Nephron progenitor cell (in vitro differentiated cells): Measurements from ENCODE around the gene HES1.

Experiments
- DNase-seq: peaks from one replicate; pipeline ENCODE4 v3.0.0; 2021
- H3K27ac Mint-ChIP-seq: 2 replicates; pipeline ENCODE4 v1.8.0; 2021; ENCODE audit warnings: mild to moderate bottlenecking, moderate library complexity, mixed read lengths
- H3K27me3 Mint-ChIP-seq: 2 replicates; pipeline ENCODE4 v1.8.0; 2021; ENCODE audit warnings: mild to moderate bottlenecking, low read depth, mixed read lengths; ENCODE audit not compliant: poor library complexity
- H3K36me3 Mint-ChIP-seq: 2 replicates; pipeline ENCODE4 v1.8.0; 2021; ENCODE audit warnings: low read depth, mixed read lengths
- H3K4me1 Mint-ChIP-seq: 2 replicates; pipeline ENCODE4 v1.8.0; 2021; ENCODE audit warnings: mixed read lengths
- H3K4me3 Mint-ChIP-seq: 2 replicates; pipeline ENCODE4 v1.8.0; 2021; ENCODE audit warnings: mild to moderate bottlenecking, moderate library complexity, mixed read lengths
- H3K9me3 Mint-ChIP-seq: 2 replicates; pipeline ENCODE4 v1.8.0; 2021; ENCODE audit warnings: mild to moderate bottlenecking, moderate library complexity, mixed read lengths
- TF ChIP-seq, protein P1 (sequence below): fragments of 200-600 bp; sonication (generic); IDR thresholded peaks from 2 replicates; pipeline ENCODE4 v1.5.0; 2021; ENCODE audit warnings: antibody characterized with exemption

Gene HES1

DNA sequence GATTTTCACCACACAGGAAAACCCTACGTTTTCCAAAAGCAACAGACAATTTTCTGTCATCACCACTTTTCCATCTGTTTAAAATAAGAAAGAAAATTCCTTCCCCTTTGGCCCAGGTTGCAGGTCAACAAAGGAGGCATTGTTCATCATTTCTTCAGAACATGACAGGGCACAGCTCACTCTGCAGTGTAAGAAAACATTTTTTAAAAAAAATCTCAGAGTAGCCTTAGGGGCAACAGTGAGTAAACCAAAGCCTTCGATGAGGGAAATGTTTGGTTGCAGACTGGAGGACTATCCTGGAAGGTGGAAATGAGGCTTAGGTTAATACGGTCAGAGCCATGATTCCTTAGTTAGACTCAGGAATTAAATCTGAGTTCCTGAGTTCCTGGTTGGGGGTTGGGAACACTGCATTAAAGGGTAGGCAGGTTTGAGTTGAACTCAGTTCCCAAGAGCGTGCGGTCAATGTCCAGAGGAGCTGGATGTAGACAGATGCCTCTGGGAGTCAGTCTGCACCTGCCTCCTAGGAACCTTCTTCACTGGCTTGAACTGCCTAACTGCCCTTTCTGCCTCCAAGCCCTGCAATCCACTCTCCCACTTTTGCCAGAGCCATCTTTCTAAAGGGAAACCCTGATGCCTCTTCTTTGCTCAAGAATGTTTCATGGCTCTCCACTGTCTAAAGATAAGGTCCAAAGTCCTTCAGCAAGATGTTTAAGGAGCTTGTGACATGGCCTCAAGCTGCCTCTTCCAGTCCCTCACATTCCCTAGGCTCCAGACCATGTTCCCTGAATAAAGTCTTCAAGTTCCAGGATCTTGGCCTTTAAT is 3.3 kb upstream of the HES1 start:
- Mint-ChIP-seq H3K4me1 (peaks cover 59% of the 10 kb centered on the region), H3K27ac (no peak overlapping the region), H3K27me3 (peaks cover 40% of the 10 kb centered on the region), H3K9me3 (no peaks in the 10 kb centered on the region), H3K36me3 (no peaks in the 10 kb centered on the region), H3K4me3 (peak overlapping the region; percentile 70)
- no peak for DNase-seq
- TF ChIP-seq, protein P1, sequence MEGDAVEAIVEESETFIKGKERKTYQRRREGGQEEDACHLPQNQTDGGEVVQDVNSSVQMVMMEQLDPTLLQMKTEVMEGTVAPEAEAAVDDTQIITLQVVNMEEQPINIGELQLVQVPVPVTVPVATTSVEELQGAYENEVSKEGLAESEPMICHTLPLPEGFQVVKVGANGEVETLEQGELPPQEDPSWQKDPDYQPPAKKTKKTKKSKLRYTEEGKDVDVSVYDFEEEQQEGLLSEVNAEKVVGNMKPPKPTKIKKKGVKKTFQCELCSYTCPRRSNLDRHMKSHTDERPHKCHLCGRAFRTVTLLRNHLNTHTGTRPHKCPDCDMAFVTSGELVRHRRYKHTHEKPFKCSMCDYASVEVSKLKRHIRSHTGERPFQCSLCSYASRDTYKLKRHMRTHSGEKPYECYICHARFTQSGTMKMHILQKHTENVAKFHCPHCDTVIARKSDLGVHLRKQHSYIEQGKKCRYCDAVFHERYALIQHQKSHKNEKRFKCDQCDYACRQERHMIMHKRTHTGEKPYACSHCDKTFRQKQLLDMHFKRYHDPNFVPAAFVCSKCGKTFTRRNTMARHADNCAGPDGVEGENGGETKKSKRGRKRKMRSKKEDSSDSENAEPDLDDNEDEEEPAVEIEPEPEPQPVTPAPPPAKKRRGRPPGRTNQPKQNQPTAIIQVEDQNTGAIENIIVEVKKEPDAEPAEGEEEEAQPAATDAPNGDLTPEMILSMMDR = no peak

DNA sequence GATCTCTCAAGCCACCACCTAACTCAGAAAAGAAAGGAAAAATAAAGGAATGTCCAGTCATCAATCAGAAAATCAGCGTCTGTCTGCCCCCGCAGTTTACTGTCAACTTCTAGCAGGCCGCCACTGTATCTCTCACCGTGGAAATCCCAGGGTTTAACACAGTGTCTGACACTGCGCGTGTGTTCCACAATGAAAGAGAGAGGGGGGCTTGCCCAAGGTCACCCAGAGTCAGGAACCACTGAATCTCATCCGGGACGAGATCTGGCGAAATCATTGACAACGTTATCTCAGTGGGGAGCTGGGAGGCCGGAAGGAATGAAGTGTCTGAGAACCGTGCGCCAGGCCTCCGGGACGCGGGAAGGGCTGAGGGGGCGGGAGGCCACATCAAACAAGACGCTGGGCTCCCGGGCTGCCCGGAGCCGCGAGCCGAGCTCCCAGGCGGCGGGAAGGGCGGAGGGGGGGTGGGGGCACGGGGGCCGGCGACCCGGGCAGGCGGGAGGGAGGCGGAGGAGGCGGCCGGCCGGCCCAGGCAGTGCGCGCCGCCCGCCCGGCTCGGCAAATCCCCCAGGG is 2.2 kb upstream of the HES1 start:
- Mint-ChIP-seq H3K36me3 (no peaks in the 10 kb centered on the region), H3K27ac (peak overlapping the region; percentile 73), H3K9me3 (no peaks in the 10 kb centered on the region), H3K4me3 (peak overlapping the region; percentile 70), H3K4me1 (peaks cover 62% of the 10 kb centered on the region), H3K27me3 (peaks cover 33% of the 10 kb centered on the region)
- TF ChIP-seq, protein P1 = no peak
- DNase-seq = peak; percentile 76

DNA sequence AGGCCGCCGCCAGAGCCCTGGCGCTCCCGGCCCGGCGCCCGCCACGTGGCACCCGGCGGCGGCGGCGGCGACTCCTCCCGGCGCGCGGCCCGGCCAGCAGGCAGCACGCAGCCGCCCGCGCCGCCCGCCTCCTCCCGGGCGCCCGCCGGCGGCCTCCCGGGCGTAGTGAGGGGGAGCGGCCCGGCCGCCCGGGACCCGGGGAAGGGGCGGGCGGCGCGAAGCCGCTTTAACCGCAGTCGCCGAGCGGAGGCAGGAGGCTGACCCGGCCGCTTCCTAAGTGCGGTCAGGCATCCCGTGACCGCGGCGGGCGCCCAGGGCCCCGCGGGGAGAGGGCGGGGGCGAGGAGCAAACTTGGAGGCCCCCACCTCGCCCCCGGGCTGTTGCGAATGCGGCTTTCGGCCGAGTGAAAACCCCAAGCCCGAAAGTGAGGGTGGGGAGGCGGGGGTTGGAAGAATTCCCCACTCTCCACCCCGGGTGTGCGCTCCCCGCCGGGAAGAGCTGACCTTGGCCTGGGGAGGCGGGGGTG is 1.7 kb upstream of the HES1 start:
- Mint-ChIP-seq H3K27ac (no peak overlapping the region), H3K27me3 (peaks cover 35% of the 10 kb centered on the region), H3K4me1 (peaks cover 65% of the 10 kb centered on the region), H3K36me3 (no peaks in the 10 kb centered on the region), H3K9me3 (no peaks in the 10 kb centered on the region), H3K4me3 (no peak overlapping the region)
- no peak for DNase-seq
- TF ChIP-seq, protein P1 = no peak

DNA sequence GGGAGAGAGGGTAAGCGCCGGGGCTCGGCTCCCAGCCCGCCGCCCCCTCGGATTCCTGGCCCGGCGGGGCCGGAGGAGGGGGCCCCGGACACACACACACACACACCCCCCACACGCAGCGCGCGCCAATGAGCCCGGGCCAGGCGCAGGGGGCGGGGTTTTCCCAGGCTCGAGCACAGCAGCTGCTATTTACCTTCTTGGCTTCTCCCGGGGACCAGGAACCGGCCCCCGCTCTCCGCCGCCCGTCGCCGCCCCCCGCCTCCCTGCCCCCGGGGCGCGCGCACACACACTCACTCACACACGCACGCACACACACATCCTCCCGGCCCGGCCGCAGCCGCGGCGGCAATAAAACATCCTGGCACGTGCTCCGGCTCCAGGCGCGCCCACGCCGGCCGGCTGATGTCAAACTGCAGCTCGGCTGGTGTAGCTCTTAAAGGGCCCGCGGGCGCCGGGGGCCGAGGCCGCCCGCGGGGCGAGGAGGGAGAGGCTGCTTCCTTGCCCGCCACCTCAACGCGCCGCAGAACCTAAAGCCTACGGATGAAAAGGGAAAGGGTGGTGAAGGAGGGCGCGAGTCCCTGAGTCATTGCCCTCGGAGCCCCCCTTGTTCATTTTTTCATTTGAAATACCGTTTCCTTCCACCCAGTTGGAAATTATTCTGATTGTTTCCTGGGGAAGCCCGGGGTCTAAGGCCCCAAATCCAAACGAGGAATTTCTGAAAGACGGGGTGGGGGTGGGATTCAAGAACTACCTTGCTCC is 1.0 kb upstream of the HES1 start:
- peak overlapping the region; percentile 97 for H3K4me3 Mint-ChIP-seq
- peak overlapping the region; percentile 99 for H3K27ac Mint-ChIP-seq
- peaks cover 65% of the 10 kb centered on the region for H3K4me1 Mint-ChIP-seq
- H3K27me3 Mint-ChIP-seq = peaks cover 37% of the 10 kb centered on the region
- peak; percentile 96 for DNase-seq
- no peaks in the 10 kb centered on the region for H3K9me3 Mint-ChIP-seq
- no peaks in the 10 kb centered on the region for H3K36me3 Mint-ChIP-seq
- TF ChIP-seq, protein P1 = no peak

DNA sequence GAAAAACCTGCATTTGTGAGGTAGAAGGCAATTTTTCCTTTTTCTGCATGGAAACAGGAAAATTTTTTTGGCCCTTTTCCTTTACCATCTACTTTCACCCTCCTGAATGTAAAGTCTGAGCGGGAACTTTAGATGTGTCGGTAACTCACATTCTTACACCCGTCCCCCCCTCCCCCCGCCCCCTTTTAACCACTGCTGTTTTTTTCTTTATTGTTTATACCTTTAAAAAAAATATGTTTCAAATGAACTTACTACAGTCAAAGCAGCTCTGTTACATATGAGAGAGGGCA is 487 bp upstream of the HES1 start:
- no peaks in the 10 kb centered on the region for H3K9me3 Mint-ChIP-seq

More for the DNA sequence above, 487 bp upstream of the HES1 start:
- H3K4me3 Mint-ChIP-seq = peak overlapping the region; percentile 97
- no peak for DNase-seq
- no peaks in the 10 kb centered on the region for H3K36me3 Mint-ChIP-seq
- H3K27me3 Mint-ChIP-seq = peaks cover 38% of the 10 kb centered on the region
- peak overlapping the region; percentile 99 for H3K27ac Mint-ChIP-seq
- TF ChIP-seq, protein P1 = no peak
- H3K4me1 Mint-ChIP-seq = peaks cover 65% of the 10 kb centered on the region
